ENCODE data around the gene RRP12. TPM values are rescaled to one million over a fixed set of nuclear protein-coding genes. Genes with fewer than 3 reads are reported as not detected.

RRP12 gene
- total RNA-seq, 1 donor from 2014 or later = 6.1 TPM

- Mint-ChIP-seq H3K4me3 (no peak overlapping the region), H3K36me3 (peaks cover 9% of the 10 kb centered on the region), H3K9me3 (no peaks in the 10 kb centered on the region), H3K27me3 (ENCODE audit: insufficient read depth, low read depth) (peaks cover 2% of the 10 kb centered on the region), H3K27ac (no peak overlapping the region), H3K4me1 (no peaks in the 10 kb centered on the region)
- Histone ChIP-seq H3K36me3 (no peaks in the 10 kb centered on the region), H3K4me1 (no peaks in the 10 kb centered on the region), H2AFZ (replicated peaks) (no peak overlapping the region), H3K27ac (no peak overlapping the region), H3K79me2 (ENCODE audit: low read depth) (no peaks in the 10 kb centered on the region), H3K9ac (no peak overlapping the region), H3K27me3 (no peaks in the 10 kb centered on the region), H3K4me3 (no peak overlapping the region), H3K4me2 (no peak overlapping the region), H3F3A (ENCODE audit: low read depth) (no peaks in the 10 kb centered on the region), H4K20me1 (ENCODE audit: low read depth) (no peaks in the 10 kb centered on the region), H3K9me3 (ENCODE audit: low read depth) (no peaks in the 10 kb centered on the region)
- no peak for DNase-seq (ENCODE audit: low spot score)
- TF ChIP-seq EZH2phosphoT487 (IDR thresholded peaks at IDR 0.05) = no peak
- TF ChIP-seq CTCF (IDR thresholded peaks at IDR 0.05) = no peak
- no peak for TF ChIP-seq EZH2 (IDR thresholded peaks at IDR 0.05)
These were observed 13.0 kb downstream of the RRP12 start for GRCh38 chr10:97388152-97388551.

- Histone ChIP-seq H3K79me2 (ENCODE audit: low read depth) (no peaks in the 10 kb centered on the region), H3K4me3 (no peak overlapping the region), H3K9me3 (ENCODE audit: low read depth) (no peaks in the 10 kb centered on the region), H3F3A (ENCODE audit: low read depth) (no peaks in the 10 kb centered on the region), H3K36me3 (no peaks in the 10 kb centered on the region), H3K27me3 (no peaks in the 10 kb centered on the region), H3K27ac (no peak overlapping the region), H3K9ac (no peak overlapping the region), H3K4me2 (no peak overlapping the region), H4K20me1 (ENCODE audit: low read depth) (no peaks in the 10 kb centered on the region), H3K4me1 (no peaks in the 10 kb centered on the region), H2AFZ (replicated peaks) (no peak overlapping the region)
- Mint-ChIP-seq H3K9me3 (no peaks in the 10 kb centered on the region), H3K27ac (no peak overlapping the region), H3K4me1 (no peaks in the 10 kb centered on the region), H3K27me3 (ENCODE audit: insufficient read depth, low read depth) (peaks cover 2% of the 10 kb centered on the region), H3K36me3 (peaks cover 6% of the 10 kb centered on the region), H3K4me3 (no peak overlapping the region)
- no peak for TF ChIP-seq CTCF (IDR thresholded peaks at IDR 0.05)
- no peak for TF ChIP-seq EZH2 (IDR thresholded peaks at IDR 0.05)
- TF ChIP-seq EZH2phosphoT487 (IDR thresholded peaks at IDR 0.05) = no peak
- DNase-seq (ENCODE audit: low spot score) = no peak
These were observed 15.6 kb downstream of the RRP12 start for GRCh38 chr10:97385565-97385964.

DNA sequence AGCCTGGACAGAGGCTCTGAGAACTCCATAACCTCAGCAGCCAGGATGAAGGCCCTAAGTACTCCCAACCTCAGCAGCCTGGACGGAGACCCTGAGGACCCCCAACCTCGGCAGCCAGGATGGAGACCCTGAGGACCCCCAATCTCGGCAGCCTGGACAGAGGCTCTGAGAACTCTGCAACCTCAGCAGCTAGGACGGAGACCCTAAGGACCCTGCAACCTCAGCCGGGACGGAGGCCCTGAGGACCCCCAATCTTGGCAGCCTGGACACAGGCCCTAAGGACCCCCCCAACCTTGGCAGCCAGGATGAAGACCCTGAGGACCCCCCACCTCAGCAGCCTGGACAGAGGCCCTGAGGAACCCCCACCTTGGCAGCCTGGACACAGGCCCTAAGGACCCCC lies 16.5 kb downstream of the RRP12 start:
- Histone ChIP-seq H3K27ac (no peak overlapping the region), H3K79me2 (ENCODE audit: low read depth) (no peaks in the 10 kb centered on the region), H3K27me3 (no peaks in the 10 kb centered on the region), H3K9ac (no peak overlapping the region), H4K20me1 (ENCODE audit: low read depth) (no peaks in the 10 kb centered on the region), H3K36me3 (no peaks in the 10 kb centered on the region), H3K4me1 (no peaks in the 10 kb centered on the region), H3K4me3 (no peak overlapping the region), H3K9me3 (ENCODE audit: low read depth) (no peaks in the 10 kb centered on the region), H2AFZ (replicated peaks) (no peak overlapping the region), H3K4me2 (no peak overlapping the region), H3F3A (ENCODE audit: low read depth) (no peaks in the 10 kb centered on the region)
- Mint-ChIP-seq H3K4me3 (no peak overlapping the region), H3K36me3 (peaks cover 6% of the 10 kb centered on the region), H3K27me3 (ENCODE audit: insufficient read depth, low read depth) (peaks cover 2% of the 10 kb centered on the region), H3K4me1 (no peaks in the 10 kb centered on the region), H3K27ac (no peak overlapping the region), H3K9me3 (no peaks in the 10 kb centered on the region)
- no peak for TF ChIP-seq EZH2phosphoT487 (IDR thresholded peaks at IDR 0.05)
- TF ChIP-seq CTCF (IDR thresholded peaks at IDR 0.05) = no peak
- no peak for TF ChIP-seq EZH2 (IDR thresholded peaks at IDR 0.05)
- no peak for DNase-seq (ENCODE audit: low spot score)

Data from neural progenitor cell (in vitro differentiated cells).